CD4-positive, alpha-beta T cell treated with Interleukin-6 for 4 hours (primary cell): ENCODE measurements around the gene NTN1.

Source experiments
- DNase-seq: peaks from one replicate; pipeline ENCODE4 v3.0.0-alpha.2; 2020; ENCODE audit warnings: mixed read lengths

The NTN1 gene

DNA sequence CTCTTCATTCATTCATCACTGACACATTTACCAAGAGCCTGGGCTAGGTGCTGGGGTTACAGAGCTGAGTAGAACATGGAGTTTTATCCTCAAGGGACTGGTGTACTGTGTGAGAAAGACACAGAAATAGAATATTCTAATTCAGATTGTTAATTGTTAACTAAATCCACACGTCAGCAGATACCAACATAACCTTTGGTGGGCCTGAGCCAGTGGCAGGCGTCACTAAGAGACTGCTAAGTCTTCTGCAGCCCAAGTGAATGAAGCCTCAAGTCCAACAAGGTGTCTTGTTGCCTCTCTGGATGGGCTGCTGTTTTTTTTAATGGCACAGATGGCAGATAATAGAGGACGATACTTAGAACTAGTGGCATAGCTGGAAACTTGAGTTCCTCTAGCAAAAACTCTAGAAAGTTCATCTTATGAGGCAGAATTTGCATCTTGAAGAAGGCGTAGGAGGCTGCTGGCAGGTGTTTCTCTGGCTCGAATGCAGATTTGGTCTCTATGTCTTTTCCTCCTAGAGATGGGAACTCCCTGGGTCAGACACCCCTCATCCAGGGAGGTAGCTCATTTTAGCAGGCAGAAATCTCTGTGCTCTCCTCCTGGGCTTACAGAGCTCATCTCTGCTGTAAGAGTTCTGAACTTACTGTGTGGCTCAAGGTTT, 179.5 kb downstream of the NTN1 start:
- no peak for DNase-seq

DNA sequence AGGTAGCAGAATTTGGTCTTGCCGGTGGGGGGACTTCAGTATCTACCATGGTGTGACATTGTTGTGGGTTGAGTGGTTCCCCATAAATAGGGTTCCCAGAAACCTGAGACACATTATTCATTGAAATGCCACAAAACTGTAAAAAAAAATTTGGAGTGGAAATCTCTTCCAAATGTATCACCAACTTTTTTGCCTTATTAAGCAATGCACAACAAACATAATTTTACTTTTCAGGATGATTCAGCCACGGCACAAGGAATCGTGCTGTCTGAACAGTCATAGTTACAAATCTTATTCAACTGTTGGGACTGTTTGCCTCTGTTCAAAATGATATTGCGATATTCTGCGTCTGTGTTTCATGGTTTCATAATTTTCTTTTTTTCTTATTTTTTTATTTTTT, 181.2 kb downstream of the NTN1 start:
- DNase-seq: no peak

DNA sequence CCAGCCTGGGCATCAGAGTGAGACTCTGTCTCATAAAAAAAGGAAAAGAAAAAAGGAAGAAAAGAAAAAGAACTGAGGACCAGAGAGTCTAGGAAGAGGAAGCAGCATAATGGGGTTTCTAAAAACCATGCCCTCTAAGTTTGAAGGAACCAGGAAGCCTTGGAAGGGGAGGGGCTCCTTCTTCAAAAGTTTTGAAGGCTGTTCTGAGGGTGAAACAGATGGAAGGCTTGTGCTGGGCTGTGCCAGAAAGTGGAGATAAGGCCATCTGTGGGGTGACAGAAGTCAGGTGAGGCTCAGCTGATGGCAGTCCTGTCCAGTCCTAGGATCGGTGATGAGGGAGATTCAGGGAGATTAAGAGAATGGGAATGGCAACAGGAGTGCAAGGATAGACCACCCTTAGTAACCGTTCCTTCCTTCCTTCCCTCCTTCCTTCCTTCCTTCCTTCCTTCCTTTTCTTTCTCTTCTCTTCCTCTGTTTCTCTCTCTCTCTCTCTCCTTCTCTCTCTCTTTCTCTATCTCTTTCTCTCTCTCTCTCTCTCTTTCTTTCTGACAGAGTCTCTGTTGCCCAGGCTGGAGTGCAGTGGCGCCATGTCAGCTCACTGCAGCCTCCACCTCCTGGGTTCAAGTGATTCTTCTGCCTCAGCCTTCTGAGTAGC, 182.6 kb downstream of the NTN1 start:
- DNase-seq: no peak

DNA sequence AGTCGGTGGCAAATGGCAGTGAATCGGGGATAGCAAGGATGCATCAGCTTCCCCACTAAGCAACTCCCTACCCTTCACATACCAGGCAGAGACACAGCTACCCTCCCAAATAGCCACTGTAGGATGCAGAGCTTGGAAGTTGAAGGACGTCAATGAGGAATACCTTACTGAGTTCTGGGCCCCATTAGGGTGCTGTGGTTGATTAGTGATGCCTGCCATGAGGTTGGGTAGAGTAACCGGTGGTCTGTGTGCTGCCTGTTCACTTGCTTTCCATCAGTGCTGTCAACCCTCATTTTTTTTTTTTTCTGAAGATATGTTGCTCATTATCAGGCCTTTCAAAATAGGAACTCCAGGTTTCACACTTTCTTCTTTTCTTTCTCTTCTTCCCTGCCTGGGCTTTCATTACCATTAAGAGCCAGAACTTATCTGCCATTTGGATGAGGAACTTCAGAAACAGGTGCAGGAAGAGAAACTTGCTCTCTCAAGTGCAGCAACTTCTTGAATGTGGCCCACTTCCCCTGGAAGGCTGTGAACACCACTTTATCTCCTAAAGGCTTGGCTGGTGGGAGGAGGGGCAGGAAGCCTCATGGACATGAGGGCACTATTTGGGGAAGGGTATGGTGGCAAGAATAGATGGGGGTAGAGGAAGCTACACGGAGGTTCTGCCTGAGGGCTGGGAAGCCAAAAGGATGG, 183.5 kb downstream of the NTN1 start:
- no peak for DNase-seq

DNA sequence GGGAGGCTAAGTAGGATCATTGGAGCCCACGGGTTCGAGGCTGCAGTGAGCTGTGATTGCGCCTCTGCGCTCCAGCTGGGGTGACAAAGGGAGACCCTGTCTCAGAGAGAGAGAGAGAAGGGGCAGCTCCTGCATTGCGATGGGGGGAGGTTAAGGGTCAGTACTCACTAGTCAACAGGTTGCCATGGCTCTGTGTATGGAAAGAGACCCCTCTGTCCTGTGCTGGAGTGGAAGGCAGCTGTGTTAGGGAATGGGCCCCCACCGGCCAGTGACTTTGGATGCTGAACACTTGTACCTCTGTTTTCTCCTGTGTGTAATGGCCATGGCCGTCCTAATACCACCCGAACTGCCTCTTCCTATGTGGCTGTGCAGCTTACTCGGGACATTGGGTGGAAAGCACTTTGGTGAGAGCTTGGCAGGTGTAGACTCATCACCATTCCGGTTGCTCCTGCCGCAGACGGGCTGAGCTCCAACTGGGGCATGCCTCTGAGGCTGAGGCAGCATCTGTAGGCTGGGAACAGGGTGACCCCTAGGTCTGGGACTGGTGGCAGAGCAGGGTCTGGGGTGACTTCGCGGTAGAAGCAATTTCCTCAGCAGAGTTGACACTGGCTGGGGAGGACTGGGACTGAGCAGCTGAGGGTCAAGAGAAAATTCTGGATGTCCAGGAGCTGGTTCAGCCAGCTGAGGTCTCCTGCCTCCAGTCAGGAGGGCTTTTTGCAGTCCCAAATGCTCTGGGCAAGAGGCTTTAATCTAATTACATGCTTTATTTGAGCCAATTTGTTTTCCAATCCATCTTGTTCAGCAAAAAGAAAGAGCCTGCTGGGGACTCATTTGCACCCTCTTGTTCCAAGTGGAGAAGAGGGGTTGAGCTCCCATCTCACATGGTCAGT, 184.5 kb downstream of the NTN1 start:
- no peak for DNase-seq

DNA sequence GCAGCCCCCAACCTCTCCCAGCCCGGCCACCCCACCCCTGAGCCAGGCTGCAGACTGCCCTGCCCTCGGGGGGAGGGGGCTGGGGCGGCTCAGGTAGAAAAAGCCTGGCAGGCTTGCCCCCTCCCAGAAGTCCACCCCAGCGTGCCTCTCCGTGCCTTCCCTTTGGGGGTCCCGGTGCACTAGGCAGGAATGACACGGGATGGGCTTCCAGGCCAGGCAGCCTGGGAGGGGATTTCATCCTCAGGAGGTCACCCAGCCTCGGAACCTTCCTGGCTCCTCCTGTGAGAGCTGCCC, 185.0 kb downstream of the NTN1 start:
- DNase-seq: no peak

DNA sequence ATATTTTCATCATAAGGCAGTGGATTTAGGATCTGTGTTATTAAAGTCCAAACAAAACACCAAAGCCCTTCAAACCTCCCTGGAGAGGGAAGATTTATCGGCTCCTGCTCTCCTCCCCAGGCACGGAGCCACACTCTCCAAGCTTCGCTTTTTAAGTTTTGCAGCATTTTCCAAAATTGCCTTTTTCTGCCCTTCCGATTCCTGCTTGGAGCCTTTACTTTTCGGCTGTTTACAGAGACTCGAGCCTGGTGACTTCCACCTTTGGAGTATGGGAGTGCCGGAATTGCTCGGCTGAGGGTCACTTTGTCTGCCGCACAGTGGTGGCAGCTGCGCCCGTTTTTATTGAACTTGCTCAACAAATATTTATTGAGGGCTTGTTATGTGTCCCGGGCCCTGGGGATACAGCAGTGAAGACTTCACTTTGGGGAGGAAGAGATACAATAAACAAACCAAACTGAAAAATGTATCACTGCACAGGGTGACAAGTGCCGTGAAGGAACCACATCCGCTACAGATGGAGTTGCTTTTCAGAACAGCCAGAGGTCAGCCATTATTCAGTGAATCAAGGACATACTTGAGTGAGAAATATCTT, 185.5 kb downstream of the NTN1 start:
- DNase-seq: no peak

DNA sequence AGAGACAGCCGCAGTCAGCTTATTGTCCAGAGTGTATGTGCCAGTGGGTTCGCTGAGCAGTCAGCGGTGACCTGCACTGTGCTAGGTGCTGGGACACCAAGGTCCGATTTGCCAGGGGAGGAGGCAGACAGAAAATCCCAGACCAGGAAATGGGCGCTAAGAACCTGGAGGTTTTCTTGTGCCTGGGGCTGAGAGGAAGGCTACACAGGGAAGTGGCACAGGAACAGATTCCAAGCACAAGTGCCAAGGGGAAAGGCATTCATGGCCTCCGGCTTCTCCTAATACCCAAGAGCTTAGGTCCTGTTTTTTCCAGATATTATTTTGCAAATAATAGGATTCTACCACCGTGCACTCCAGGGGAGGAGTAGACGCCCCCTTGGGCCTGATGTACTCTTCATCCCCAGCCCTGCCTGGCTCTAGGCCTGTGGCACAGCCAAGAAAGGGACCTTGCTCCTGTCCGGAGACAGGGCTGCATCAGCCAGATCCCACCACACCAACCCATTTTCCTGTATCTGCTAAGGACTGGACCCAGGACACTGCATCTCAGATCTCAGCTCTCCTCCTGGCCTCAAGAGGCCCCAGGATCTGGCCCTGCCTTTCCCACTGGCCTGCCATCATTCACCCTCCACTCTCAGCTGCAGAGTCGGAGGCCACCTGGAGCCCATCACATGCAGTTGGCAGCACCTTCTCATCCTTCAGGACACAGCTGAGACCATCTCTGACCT, 187.2 kb downstream of the NTN1 start:
- no peak for DNase-seq

DNA sequence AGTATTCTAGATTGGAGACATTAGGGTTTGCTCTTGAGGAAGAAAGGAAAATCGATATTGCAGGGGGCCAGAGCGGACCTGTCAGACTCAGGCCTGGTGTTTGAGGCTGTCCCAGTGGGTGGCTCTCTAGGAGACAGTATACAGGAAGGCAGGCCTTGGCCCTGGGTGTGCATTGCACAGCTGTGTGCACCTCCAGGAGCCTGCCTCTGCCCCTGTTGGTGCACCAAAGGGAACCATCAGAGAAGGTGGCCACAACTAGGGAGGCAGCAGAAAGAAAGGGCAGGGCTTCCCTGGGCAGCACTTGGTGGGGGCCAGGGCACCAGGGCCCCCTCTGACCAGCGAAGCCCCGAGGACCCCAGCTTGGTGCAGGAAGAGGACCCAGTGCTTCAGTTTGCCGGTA, 188.0 kb downstream of the NTN1 start:
- DNase-seq: no peak

DNA sequence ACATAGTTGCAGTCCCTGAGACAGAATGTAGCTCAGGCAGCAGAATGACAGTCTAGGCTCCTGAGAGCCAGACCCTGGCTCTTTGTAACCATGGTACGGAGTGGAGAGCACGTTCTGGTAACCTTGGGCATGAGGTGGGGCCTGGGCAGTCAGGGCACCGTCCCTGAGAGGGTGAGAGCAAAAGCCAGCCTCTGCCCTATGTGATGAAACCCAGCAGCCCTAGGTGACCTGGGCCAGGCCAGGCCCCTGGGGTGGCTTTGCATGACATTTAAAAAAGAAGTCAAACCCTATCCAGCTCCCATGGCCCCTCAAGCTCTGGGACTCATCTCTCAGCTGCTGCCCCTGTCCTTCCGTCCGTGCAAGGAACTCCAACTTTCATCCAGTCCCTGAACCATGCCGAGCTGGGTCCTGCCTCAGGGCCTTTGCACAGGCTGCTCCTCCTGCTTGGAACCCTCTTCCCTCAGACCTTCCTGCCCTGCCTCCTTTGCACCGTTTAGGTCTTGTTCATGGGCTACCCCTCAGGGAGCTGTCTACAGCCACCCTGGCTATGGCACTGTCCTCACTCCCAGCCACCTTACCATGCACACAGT, 188.6 kb downstream of the NTN1 start:
- DNase-seq: no peak

DNA sequence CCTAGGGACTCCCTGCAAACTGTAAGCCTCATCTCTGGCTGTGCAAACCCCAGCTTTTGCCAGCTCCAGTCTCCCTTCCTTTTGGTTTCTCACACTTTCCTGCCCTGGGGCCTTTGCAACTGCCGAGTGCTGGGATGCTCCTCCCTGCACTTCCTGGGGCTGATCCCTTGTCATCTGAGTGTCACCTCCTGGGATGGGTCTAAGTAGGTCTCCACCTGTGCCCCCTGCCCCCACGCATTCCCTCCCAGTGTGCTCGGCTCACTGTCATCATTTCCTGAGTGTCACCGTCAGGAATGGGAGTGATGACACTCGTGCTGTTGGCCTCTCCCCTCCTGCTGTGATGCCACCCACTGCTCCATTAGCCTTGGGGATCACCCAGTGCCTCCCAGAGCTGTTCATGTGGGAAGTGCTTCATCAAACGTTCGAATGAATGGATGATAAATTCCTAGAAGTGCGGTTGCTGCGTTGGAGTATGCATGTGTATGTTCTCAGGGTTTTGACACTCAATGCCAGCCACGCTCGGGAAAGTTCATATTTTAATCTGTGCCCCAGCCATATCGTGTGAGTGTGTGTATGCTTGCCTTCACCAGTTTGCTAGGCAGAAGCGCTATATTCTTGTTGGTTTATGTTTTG, 189.9 kb downstream of the NTN1 start:
- no peak for DNase-seq

DNA sequence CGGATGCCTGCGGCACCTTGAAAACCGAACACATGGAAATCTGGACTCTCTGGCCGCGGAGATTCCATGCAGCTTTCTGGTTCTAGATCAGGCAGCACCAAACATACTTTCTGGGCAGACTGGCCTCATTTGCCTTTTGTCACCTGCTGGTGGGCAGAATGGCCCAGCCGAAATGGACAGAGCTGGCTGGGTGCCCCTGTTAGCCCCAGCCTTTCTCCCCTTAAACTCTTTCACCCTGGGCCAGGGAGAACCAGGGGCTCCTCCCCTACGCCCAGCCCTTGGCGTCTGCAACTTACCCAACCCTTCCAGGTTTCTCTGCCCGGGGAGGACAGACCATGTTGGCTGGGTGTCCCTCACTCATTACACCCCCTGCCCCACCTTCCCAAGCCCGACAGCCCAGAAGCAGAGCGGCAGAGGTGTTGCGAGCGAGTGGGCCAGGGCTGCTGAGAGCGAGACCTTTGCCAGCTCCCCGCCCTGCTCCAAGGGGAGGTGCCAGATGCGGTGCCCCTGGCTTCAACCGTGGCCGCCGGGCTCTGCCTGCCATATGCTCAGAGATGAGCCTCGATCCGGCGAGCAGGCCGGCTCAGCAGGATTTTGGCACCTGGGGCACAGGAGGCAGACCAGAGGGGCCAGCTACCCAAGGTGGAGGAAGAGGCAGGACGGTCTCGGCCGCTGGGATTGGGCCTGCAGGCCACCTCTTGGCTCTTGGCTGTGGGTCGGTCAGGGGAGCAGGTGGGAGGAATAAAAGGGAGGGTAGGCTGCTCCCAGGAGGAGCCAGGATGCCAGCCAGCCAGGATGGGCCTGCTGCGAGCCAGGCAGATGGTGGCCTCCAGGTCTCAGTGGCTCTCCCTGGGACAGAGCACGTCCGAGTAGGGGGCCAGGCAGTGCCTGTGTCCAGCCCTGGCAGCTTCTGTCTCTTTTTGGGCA, 191.3 kb downstream of the NTN1 start:
- no peak for DNase-seq

DNA sequence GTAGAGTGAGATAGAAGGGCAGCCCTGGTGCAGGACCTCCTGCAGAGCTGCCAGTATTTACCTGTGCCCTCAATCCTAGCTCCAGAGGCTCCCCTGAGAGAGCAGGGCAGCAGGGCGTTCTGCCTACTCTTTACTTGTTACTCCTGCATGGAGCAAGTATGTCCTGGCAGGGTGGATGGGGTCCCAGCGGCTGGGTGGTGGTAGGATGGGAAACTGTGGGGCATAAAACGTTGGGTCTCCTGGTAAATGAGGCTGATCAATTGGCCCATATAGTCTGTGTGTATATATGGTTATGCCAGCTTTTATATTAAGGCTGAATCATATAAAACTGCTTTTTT, 192.0 kb downstream of the NTN1 start:
- no peak for DNase-seq

DNA sequence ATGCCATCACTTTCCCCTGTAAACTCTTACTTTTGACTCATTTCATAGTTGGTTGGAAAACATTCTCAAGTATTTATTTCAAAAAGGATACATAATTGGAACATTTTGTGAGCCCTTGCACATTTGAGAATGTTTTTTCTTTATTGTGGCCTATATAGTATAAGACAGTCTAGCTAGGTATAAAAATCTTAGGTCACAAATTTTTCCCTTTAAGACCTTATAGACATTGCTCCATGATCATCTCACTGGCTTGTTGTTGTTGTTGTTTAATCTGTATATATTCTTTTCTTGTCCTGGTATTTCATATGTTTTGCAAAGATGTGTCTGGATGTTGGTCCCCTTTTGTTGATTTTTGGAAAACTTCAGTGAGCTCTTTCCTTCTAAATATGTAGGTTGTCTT, 194.2 kb downstream of the NTN1 start:
- no peak for DNase-seq

DNA sequence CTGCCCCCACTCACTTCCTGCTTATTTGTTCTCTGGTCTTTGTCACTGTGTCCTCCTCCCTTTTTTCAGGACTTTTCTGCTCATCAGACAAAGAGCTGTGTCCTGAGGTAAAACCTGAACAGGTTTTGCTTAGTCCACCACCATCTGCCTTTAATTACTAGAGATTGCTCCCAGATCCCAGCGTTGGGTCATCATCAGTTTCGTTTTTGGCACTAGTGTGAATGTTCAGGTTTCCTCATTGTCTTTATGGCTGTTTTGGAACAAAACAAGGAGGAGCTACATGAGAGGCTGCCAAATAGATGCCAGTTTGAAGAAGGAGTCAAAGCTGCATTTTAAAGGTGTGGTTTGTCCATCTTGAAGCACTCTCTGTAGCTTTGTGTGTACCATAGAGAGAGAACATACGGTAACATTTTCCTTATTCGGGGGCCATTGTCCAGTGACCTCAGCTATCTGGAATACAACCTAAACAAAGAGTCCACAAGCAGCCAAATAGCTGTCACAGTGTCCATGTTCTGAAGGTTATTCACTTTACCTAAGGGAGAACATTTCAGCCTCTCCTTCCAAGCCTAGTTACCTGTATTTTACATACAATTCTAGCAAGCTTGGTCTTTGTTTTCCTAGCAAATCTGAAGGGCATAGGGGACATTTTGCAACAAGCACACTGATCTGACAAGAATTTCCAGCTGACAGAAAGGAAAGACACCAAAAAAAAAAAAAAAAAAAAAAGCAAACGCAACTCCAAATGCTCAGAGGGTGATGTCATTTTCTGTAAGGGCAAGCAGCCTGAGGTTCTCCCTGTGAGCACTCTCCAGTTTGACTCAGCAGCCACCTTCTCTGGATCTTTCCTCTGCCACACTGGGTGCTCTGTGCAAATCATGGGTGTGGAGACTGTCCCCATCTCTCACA, 196.1 kb downstream of the NTN1 start:
- DNase-seq: no peak

DNA sequence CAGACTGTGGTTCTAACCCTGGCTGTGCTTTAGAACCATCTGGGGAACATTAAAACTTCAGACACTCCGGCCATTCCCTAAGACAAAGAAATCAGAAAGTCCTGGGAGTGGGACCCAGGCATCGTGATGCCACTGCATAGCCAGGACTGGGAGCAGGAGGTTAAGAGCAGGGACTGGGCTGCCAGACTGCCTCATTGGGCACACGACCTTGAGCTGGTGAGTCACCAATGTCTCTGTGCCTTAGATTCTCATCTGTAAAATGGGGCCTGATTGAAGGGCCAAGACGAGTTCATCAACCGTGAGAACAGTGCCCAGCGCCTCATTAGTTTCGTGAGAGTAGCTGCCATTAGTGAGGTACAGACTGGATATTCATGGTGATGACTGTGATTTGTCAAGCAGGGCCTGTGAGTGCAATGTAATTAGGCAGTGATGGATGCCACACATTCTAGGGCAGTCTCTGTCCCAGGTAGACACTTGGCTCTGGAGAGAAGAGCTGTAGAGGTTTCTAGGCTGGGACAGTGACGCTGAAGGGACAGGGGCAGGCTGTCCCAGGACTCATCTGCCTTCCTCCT, 196.8 kb downstream of the NTN1 start:
- DNase-seq: no peak

DNA sequence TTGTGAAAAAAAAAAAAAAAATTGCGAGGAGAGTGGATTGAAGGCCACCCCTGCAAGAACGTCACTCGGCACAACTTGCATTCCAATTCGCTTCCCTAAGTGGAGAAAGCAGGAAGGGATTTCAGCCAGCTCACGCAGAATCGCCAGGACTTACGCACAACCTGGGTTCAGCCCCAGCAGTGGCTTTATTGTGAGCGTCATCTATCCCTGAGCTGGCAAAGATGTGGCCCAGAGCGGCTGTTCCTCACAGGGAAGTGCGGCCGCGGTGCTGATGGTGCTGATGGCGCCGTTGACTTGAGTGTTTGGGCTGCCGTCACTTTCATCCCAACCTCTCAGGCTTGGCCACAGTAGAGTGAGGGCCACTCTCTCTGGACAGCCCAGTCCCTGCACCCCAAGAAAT, 197.6 kb downstream of the NTN1 start:
- no peak for DNase-seq

DNA sequence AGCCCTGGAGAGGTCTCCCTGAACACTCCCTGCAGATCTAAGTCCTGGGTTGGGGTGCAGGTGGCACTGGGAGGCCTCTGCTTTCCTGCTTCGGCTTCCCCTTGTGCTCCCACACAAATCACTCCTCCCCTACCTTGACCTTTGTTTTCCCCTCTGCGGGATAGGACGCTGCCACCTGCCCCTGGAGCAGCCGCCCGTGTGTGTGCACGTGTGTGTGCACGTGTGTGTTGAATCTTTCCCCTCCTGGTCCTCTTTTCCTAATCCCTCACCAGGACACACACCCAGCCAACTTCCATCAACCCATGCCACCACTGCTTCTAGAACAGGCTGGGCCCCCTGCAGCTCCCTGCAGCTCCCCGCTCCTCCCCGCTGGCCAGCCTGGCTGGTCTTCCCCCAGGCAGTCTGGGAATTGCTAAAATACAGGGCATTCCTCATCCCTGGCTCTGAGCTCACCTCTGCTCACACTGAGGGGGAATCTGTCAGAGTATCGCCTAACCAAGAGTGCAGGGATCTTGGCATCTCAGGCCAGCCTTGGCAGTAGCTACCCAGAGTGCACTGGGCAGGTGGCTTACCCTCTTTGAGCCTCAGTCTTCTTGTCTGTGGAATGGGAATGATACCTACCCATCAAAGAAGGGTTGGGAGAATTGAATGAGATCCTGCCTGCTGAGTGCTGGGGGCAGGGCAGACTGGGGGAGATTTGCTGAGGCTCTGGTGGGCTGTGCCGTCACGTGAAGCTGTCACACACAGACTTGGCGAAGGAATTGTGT, 198.5 kb downstream of the NTN1 start:
- no peak for DNase-seq
